Measurements from ENCODE around the gene DTX2.

Gene DTX2

GRCh38 chr7:76426246-76426645 is 35.3 kb upstream of the DTX2 start:
- no peak overlapping the region for H3K4me3 ChIP-seq (ENCODE audit: low read depth, low read length)
- DNase-seq (ENCODE audit: low read depth): no peak
- no peak for TF ChIP-seq POLR2A (IDR thresholded peaks at IDR 0.05; ENCODE audit: extremely low read depth, insufficient read length)
- TF ChIP-seq MAX (IDR thresholded peaks at IDR 0.05; ENCODE audit: low read depth, low read length): no peak
- no peak for TF ChIP-seq MYC (IDR thresholded peaks at IDR 0.05; ENCODE audit: low read depth, low read length)
- TF ChIP-seq CTCF (IDR thresholded peaks at IDR 0.05; ENCODE audit: low read depth, low read length): no peak

GRCh38 chr7:76427635-76428034 is 33.9 kb upstream of the DTX2 start:
- no peak overlapping the region for H3K4me3 ChIP-seq (ENCODE audit: low read depth, low read length)

GRCh38 chr7:76428149-76428823 is 33.2 kb upstream of the DTX2 start:
- no peak for DNase-seq (ENCODE audit: low read depth)
- TF ChIP-seq MYC (IDR thresholded peaks at IDR 0.05; ENCODE audit: low read depth, low read length): no peak
- TF ChIP-seq CTCF (IDR thresholded peaks at IDR 0.05; ENCODE audit: low read depth, low read length): no peak
- no peak for TF ChIP-seq POLR2A (IDR thresholded peaks at IDR 0.05; ENCODE audit: extremely low read depth, insufficient read length)
- TF ChIP-seq MAX (IDR thresholded peaks at IDR 0.05; ENCODE audit: low read depth, low read length): no peak
- no peak overlapping the region for H3K4me3 ChIP-seq (ENCODE audit: low read depth, low read length)

More at GRCh38 chr7:76427635-76428034, 33.9 kb upstream of the DTX2 start:
- no peak for DNase-seq (ENCODE audit: low read depth)
- no peak for TF ChIP-seq MAX (IDR thresholded peaks at IDR 0.05; ENCODE audit: low read depth, low read length)
- no peak for TF ChIP-seq MYC (IDR thresholded peaks at IDR 0.05; ENCODE audit: low read depth, low read length)
- TF ChIP-seq POLR2A (IDR thresholded peaks at IDR 0.05; ENCODE audit: extremely low read depth, insufficient read length): no peak
- TF ChIP-seq CTCF (IDR thresholded peaks at IDR 0.05; ENCODE audit: low read depth, low read length): no peak

GRCh38 chr7:76428868-76429805 is 32.4 kb upstream of the DTX2 start:
- no peak overlapping the region for H3K4me3 ChIP-seq (ENCODE audit: low read depth, low read length)
- TF ChIP-seq MAX (IDR thresholded peaks at IDR 0.05; ENCODE audit: low read depth, low read length): peak; percentile 91
- TF ChIP-seq CTCF (IDR thresholded peaks at IDR 0.05; ENCODE audit: low read depth, low read length): no peak
- peak; percentile 86 for TF ChIP-seq MYC (IDR thresholded peaks at IDR 0.05; ENCODE audit: low read depth, low read length)
- DNase-seq (ENCODE audit: low read depth): peak; percentile 86

- H3K4me3 ChIP-seq (ENCODE audit: low read depth, low read length): no peak overlapping the region
- TF ChIP-seq CTCF (IDR thresholded peaks at IDR 0.05; ENCODE audit: low read depth, low read length) (no peak), POLR2A (IDR thresholded peaks at IDR 0.05; ENCODE audit: extremely low read depth, insufficient read length) (no peak), MYC (IDR thresholded peaks at IDR 0.05; ENCODE audit: low read depth, low read length) (no peak), MAX (IDR thresholded peaks at IDR 0.05; ENCODE audit: low read depth, low read length) (no peak)
- DNase-seq (ENCODE audit: low read depth): no peak
These were observed 31.3 kb upstream of the DTX2 start for GRCh38 chr7:76430211-76430610.
